ENCODE data around the gene PTPRK.

DNA sequence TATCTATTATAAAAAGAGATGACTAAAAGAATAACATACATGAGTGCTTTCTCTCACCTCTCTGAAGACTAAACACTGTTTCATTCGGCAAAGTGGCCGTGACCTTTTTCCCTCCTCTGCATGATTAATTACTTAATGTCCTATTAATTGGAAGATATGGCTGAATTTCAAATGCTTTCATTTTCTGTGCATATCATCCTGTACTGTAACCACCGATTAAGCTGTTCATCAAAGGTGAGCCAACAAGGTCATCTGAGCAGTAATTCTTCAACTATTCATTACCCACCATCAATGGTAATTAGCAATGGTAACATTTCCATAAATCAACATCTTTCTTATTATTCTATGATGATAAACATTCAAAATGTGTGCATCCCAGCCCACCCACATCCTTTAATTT is 125.2 kb downstream of the PTPRK start:
- TF ChIP-seq, protein P1, sequence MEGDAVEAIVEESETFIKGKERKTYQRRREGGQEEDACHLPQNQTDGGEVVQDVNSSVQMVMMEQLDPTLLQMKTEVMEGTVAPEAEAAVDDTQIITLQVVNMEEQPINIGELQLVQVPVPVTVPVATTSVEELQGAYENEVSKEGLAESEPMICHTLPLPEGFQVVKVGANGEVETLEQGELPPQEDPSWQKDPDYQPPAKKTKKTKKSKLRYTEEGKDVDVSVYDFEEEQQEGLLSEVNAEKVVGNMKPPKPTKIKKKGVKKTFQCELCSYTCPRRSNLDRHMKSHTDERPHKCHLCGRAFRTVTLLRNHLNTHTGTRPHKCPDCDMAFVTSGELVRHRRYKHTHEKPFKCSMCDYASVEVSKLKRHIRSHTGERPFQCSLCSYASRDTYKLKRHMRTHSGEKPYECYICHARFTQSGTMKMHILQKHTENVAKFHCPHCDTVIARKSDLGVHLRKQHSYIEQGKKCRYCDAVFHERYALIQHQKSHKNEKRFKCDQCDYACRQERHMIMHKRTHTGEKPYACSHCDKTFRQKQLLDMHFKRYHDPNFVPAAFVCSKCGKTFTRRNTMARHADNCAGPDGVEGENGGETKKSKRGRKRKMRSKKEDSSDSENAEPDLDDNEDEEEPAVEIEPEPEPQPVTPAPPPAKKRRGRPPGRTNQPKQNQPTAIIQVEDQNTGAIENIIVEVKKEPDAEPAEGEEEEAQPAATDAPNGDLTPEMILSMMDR (IDR thresholded peaks at IDR 0.05; ENCODE audit: low read depth, low read length), result no peak
- TF ChIP-seq EZH2phosphoT487 (IDR thresholded peaks at IDR 0.05; ENCODE audit: low read depth), result no peak

All from OCI-LY3 (cell line).